ENCODE measurements around the gene FCGBP. TPM values are rescaled to one million over a fixed set of nuclear protein-coding genes. Genes with fewer than 3 reads are reported as not detected.
"Not testable (repeated sequence)": the region's sequence is repeated elsewhere in the genome, so short reads cannot be mapped to it uniquely, and the experiment has no call there.

FCGBP gene
- total RNA-seq, 1 donor from 2014 or later, result 25.7 TPM

GRCh38 chr19:39916851-39917396, 17.5 kb downstream of the FCGBP start:
- ATAC-seq, result no peak

GRCh38 chr19:39916236-39916635, 18.2 kb downstream of the FCGBP start:
- no peak for ATAC-seq

DNA sequence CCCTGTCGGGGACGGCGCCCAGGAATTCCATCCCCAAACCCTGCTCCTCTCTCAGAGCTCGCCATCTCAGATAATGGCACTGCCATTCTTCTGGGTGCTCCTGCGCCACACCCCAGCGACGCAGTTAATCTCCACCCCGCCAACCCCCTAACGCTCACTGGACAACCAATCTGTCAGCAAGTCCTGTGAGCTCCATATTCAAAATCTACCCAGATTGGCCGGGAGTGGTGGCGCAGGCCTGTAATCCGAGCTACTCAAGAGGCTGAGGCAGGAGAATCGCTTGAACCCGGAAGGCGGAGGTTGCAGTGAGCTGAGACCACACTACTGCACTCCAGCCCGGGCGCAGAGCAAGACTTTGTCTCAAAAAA, 18.6 kb downstream of the FCGBP start:
- ATAC-seq, result no peak

- ATAC-seq, result no peak
These were observed 19.2 kb downstream of the FCGBP start for GRCh38 chr19:39915101-39915847.

DNA sequence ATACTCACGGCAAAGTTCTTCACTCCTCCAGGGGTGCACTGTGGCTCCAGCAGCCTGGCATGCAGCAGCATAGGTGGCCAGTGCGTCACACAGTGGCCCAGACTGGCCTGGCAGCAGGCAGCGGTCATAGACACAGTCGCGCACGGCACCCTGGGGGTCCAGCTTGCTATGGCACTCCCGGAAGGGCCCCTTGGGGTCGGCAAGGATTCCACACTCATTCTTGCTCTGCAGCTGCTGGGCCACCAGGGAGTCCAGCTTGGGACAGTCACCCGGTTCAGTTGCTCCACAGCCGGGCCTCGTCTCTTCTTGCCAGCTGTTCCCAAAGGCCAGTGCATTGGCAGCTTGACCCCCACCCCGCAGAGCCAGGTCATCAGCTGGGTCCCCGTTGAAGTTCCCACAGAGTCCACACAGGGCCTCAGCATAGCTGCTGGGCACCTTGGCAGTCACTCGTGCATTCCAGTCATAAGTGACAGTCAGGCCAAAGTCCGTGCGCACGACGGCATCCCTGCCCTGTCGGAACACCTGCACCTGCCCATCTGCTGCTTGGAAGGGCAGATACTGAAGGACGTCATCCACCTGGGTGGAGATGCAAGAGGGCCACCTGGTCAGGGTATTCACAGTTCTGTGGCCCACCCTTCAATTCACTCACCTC, 20.6 kb downstream of the FCGBP start:
- no peak for ATAC-seq

GRCh38 chr19:39908803-39909202, 25.6 kb downstream of the FCGBP start:
- ATAC-seq, result no peak

- no peak for ATAC-seq
These were observed 27.4 kb downstream of the FCGBP start for GRCh38 chr19:39906820-39907611.

GRCh38 chr19:39906283-39906682, 28.2 kb downstream of the FCGBP start:
- ATAC-seq, result no peak

GRCh38 chr19:39903486-39904091, 30.8 kb downstream of the FCGBP start:
- ATAC-seq, result not testable (repeated sequence)

DNA sequence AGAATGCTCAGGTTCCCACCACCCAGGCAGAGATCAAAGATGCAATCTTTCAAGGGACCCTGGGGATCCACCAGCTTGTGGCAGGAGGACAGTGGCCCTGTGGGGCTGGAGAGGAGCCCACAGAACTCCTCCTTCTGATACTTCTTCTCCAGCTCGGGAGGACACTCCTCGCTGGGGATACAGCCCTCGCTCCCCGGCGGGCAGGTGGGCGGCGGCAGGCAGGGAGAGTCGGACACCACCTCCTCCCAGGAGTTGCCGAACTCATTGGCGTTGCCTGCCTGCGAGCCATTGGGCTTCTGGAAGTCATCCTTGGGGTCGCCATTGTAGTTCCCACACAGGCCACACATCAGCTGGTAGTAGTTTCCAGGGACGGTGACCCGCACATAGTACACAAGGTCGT, 32.1 kb downstream of the FCGBP start:
- ATAC-seq, result not testable (repeated sequence)

DNA sequence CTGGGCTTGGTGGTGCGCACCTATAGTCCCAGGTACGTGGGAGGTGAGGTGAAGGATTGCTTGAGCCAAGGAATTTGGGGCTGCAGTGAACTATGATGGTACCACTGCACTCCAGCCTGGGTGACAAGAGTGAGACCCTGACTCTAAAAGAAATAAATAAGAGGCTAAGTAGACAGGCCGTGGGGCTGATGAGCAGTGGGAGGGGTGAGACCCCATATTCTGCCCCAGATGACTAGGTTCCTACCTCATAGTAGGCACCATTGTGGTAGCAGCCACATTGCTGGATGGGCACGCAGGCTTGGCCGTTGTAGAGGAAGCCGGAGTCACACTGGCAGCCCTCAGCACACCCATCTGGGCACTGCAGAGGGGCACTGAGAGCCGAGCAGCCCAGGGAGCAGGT, 32.8 kb downstream of the FCGBP start:
- not testable (repeated sequence) for ATAC-seq

DNA sequence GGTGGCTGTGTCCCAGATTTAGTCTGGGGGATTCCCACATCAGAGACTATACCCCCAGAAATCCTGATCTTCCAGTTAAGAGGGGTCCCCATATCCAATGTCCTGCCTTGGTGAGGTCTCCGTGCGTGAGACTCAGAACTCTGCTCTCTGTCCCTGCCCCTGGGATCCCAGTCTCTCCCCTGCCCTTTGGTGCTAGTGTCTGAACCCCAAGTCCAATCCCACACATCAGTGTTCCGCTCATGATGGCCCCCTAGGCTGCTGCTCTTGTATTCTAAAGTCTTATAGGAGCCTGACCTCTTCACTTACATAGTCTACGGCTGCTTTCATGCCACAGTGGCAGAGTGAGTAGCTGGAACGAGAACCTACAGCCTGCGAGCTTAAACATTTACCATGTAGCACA, 35.6 kb downstream of the FCGBP start:
- not testable (repeated sequence) for ATAC-seq

DNA sequence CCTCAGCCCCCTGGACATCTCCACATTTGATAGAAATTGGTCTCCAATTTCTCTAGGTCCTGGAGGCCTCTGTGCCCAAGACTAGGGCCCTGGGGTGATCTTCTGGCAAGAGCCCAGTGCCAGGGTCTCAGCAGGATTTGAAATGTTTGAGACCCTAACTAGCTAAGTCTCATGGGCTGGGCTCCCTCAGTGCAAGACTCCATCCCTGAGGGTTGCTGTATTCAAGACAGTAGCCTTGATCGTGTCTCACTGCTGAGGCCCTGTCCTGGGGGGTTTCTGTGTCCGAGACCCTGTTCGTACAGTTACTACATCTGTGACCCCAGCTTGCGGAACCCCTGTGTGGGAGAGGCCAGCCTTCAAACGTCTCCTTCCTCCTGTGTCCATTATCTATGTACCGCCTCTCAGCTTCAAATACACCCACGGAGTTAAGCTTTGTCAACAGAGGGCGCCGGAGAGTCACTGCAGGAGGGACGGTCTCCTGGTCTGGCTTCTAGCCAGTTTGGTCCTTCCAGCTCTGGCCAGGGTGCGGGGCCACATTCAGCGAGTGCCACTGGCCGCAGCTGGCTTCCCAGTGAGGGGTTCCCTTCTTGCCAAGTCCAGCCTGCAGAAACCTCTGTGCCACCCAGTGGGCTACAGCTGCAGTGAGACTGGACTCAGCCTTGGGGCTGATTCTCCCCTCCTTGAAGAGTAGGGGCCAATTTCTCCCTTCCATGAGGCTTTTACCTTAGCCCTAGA, 36.8 kb downstream of the FCGBP start:
- ATAC-seq, result peak; percentile 63

DNA sequence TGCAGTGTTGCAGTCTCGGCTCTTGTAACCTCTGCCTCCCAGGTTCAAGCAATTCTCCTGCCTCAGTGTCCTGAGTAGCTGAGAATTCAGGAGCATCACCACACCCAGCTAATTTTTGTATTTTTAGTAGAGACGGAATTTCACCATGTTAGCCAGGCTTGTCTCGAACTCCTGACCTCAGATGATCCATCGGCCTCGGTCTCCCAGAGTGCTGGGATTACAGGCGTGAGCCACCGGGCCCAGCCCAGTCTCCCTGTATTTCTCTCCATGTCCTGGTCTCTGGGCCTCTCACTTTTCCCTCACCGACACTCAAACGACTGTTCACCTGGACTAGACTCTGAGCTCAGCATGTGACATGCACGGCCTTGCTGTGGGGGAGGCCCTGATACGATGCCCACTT, 39.3 kb downstream of the FCGBP start:
- ATAC-seq, result not testable (repeated sequence)

DNA sequence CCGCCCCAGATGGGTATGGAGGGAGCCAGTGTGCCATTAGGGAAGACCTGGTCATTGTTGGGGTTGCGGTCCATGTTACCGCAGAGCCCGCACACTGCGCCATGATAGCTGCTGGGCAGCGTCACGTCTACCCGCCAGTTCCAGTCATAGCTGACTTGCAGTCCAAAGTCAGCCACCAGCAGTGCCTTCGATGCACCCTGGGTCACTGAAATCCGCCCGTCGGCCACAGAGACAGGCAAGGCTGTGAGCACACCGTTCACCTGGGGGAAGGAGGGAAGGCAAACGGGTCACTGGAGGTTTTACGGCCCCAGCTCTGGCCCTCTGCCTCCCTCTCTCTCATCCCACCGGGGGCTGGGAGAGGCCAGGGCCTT, 40.2 kb downstream of the FCGBP start:
- not testable (repeated sequence) for ATAC-seq

DNA sequence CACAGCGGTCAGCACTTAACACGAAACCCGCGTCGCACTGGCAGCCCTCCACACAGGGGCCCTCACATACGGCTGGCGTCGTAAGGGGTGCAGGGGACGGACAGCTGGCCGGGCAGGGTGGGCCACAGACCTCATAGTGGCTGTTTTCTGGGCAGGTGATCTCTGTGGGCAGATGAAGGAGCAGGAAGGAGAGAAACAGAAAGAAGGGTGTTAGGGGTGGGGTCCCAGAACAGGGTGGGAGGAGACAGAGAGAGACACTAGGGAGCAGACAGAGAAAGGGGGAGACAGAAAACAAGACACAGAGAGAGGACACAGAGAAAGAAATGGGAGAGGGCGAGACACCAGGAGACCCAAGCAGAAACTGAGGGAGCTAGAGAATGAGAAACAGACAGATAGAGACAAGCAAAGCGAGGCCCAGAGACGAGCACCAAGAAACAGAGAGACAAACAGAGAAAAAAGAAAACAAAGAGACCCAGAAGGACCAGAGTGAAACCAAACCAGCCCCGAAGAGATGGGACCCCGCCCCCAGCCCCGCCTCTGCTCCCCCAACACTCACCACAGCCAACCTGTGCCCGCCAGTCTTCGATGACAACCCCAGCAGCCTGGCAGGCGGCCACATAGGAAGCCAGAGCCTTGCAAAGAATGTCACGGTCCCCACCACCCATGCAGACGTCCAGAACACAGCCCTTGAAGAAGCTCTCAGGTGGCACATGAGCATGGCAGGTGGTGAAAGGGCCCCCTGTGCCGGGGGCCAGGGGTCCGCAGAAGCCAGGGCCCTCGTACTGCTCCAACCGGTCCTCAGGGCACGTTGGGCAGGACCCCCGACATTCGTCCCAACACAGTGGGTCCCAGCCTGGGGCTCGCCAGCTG, 40.8 kb downstream of the FCGBP start:
- not testable (repeated sequence) for ATAC-seq

- not testable (repeated sequence) for ATAC-seq
These were observed 41.9 kb downstream of the FCGBP start for GRCh38 chr19:39892506-39892902.

GRCh38 chr19:39891660-39892505, 42.6 kb downstream of the FCGBP start:
- ATAC-seq, result peak; percentile 22

DNA sequence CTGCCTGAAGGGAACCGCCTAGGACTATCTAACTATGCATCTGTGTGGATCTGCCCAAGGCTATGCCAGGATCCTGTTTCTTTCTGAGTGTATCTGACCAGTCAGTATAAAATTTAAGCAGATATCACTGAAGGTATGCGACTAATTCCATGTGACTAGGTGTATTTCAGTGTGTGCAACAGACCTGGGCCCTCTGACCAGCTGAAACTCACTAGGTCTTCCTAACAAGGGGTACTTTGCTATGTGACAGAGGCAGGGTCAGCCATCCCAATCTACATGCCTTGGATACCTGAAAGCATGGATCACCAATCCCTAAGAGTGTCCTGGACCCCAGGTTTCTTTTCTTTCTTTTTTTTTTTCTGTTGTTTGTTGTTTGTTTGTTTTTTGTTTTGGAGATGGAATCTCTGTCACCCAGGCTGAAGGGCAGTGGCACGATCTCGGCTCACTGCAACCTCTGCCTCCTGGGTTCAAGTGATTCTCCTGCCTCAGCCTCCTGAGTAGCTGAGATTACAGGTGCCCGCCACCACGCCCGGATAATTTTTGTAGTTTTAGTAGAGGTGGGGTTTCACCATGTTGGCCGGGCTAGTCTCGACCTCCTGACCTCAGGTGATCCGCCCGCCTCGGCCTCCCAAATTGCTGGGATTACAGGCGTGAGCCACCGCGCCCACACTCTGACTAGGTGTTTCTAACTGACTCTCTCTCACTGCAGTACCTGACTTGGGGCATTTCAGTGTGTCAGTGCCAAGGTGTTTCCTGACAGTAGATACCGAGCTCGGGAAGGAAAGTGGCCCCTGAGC, 43.5 kb downstream of the FCGBP start:
- ATAC-seq, result no peak

Data from esophagus mucosa (tissue), 1 donor.